GM19193 (cell line): Measurements from ENCODE around the gene NLRP12.

Source experiments
- POLR2A ChIP-seq: IDR thresholded peaks from 4 replicates; pipeline ENCODE4 v1.6.1; 2011; ENCODE audit not compliant: insufficient read depth, insufficient read length; ENCODE audit errors: extremely low read depth

NLRP12 gene

DNA sequence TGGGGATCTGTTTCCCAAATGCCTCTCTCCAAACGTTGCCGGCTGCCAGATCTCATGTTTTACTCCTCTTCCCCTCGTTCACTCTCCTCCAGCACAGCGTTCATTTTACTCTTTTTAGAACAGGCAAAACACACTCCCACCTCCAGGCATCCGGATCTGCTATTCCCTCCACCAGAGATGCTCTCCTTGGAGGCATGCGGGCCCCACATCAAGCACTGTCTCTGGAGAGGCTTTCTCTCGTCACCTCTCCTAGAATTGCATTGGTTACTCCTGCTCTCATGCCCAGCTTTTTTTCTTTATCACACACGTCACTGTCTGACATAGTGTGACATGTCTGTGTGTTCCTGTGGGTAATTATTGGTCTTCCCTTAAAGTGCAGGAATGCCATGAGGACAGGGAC, 23.4 kb upstream of the NLRP12 start:
- TF ChIP-seq POLR2A = no peak

DNA sequence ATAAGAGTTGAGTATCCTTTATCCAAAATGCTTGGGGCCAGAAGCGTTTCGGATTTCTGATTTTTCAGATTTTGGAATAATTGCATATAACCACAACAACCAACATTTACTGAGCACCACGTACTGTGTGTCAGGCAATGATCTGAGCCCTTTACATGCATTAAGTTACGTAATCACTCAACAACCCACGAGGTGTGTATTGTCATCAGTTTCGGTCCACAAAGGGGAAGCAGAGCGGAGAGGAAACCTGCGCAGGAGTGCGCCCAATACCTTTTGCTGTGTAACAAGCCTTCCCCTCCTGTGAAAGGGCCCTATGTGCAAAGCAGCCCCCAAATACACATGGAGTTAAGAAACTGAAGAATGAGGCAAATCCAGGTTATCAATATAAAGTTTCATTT, 20.7 kb upstream of the NLRP12 start:
- TF ChIP-seq POLR2A = no peak

DNA sequence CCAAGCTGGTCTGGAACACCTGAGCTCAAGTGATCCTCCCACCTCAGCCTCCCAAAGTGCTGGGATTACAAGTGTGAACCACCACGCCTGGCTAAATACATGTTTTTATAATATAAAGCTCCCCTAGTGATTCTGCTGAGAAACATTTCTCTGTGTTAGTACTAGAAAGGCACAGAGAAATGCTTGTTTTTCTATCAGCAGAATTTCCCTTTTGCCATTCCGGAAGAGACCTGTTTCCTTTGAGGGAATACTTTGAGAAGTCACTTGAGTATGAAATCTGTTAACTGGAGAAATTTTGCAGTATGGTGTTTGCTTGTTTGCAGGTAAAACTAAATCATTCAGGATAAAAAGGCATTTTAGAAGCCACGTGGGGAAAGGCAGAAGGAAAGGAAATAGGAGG, 4.4 kb upstream of the NLRP12 start:
- no peak for TF ChIP-seq POLR2A

DNA sequence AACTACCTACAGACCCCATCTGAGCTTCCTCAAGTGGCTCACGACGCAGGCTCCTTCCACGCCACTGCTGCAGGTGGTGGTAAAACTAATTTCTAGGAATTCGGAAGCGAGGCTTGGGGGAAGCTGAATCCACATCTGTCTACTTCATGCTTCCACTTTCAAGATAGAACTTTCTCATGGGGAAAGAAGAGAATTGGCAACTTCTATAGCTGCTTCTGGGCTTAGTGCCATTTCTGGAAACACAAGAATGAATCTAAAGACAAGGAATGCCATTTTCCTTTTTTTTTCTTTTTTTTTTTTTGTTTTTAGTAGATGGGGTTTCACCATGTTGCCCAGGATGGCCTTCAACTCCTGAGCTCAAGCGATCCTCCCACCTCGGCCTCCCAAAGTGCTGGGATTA, 2.8 kb upstream of the NLRP12 start:
- no peak for TF ChIP-seq POLR2A

DNA sequence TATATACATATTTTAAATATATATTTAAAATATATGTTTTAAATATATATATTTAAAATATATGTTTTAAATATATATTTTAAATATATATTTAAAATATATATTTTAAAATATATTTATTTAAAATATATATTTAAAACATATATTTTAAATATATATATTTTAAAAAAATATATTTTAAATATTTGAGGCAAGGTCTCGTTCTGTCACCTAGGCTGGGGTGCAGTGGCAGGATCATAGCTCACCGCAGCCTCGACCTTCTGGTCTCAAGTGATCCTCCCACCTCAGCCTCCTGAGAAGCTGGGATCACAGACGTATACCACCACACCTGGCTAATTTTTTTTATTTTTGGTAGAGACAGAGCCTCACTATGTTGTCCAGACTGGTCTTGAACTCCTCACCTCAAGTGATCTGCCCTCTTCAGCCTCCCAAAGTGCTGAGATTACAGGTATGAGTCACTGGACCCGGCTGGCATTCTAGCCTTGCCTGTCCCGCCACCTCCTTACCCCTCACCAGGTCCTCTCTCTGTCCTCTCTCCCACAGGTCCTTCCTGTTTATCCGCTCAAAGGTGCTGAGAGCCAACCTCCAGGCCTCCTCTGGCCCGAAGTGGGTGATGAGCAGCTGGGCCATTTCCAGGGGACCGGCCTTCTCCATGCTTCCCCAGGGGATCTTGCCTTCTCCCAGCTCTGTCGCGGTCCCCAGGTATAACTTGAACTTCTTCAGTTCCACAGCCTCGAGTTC, 564 bp downstream of the NLRP12 start:
- TF ChIP-seq POLR2A = no peak

DNA sequence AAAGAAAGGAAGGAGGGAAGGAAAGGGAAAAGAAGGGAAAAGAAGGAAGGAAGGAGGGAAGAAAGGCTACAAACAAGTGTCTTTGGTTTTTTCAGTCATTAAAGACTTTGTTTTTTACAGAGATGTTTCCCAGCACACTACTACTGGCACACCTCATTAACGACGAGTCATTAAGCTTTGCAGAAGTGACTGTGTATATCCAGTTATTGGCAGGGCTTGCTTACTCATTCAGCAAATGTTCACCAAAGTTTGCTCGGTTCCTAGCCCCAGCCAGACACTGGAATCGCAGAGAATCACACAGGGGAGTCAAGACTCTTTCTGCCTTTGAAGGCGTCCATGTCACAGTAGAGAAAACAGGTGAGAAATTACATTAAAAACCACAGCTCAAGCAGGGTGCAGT, 4.3 kb downstream of the NLRP12 start:
- TF ChIP-seq POLR2A = no peak

DNA sequence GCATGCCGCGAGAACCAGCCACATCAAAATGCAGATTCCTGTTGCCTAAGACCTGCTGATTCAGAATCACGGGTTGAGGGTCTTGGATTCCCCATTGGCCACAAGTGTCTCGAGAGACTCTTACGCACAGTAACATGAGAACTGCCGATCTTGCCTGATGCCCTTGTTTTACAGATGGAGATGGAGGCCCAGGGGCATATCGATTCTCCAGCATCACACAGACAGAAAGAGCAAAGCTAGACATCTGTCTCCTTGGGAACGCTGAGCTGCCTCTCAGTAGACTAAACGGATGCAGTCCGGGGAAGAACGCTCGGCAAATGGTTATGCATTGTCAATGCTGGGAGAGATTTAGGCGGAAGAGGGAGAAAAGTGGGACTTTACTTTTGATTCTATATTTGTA, 5.4 kb downstream of the NLRP12 start:
- no peak for TF ChIP-seq POLR2A

DNA sequence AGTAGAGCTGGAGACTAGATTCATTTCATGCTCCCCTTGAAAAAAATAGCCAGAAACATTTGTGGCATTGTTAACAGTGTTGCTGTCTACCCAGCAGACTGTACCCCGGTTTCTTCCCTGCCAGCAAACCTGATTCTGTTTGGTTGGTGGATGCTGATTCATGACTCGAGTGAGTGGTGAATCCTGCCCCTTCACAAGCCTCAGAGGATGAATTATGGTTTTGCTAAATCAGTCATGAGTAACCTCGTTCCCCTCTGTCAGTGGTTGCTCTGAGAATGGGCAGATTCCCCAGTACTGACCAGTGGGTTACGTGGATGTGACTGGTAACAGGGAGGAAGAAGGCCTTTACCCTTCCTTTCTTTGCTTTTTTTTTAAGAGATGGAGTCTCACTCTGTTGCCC, 10.1 kb downstream of the NLRP12 start:
- TF ChIP-seq POLR2A = no peak

DNA sequence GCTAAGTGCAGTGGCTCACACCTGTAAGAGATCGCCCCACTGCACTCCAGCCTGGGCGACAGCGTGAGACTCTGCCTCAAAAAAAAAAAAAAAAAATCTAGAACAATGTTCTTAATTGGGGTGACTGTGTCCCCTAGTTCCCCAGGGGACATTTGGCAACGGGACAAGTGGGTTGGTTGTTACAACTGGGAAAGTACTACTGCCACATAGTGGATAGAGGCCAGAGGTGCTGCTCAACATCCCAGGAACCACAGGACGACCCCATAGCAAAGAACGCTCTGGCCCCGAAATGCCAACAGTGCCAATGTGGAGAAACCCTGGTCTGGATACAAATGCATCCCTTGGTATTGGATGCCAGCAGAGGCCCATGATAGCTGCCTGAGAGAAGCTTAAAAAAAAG, 11.8 kb downstream of the NLRP12 start:
- TF ChIP-seq POLR2A = no peak

DNA sequence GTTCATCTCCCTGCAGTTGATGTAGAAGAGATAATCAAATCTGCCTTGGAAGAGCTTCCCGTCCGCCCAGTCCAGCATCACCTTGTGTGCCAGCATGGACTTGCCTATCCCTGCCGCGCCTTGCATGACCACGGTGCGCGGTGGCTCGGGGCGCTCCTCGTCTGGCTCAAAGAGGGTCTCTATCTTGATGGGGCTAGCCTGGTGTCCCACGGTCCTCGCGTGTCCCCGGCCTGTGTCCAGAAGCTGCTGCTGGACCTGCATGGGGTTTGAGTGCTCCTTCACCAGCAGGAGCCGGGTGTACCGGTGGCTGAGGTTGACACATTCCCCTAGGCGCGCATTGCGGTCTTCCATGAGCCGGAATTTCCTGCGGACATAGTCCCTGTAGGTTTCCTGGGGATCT, 13.2 kb downstream of the NLRP12 start:
- TF ChIP-seq POLR2A = no peak

DNA sequence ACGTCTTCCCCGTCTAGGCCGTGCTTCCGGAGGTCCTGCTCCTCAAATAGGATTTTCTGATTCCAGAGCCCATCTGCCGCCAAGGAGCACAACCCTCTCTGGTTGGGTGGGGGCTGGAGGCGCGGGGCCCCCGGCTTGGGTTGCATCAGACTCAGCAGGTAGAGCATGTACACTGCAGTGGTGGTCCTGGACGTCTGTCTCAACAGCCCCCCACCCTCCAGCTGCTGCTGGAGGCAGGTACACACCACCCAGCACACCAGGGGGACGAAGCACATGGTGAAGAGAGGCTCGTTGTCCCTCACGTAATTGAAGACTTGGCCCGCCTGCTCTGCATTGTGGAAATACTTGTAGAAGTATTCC, 13.9 kb downstream of the NLRP12 start:
- TF ChIP-seq POLR2A = no peak

DNA sequence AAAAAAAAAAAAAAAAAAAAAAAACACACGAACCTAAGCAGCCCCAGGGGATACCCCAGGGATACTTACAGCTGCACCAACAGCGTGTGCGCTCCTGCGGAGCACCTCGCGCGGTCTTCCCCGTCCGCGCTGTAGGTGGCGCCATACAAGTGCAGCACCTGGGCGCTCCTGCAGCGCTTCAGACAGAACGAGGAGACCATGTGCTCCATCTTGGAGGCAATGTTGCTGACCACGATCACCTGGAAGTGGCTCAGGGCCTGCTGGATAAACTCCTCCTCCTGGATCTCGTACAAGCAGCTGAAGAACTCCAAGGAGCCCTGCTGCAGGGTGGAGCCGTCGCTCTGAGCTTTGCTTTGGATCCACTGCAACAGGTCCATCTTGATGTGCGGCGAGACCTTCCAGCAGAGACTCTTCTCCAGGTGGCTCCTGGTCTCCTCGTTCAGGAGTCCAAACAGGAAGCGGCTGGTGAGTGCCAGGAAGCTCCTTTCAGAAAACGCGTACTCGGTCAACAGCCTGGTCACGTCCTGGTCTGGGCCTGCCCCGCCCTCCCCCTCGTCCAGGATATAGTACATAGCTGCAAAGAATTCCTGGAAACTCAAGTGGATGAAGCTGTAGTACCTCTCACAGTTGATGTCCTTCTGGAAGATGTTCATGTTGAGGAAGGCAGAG, 14.5 kb downstream of the NLRP12 start:
- no peak for TF ChIP-seq POLR2A

DNA sequence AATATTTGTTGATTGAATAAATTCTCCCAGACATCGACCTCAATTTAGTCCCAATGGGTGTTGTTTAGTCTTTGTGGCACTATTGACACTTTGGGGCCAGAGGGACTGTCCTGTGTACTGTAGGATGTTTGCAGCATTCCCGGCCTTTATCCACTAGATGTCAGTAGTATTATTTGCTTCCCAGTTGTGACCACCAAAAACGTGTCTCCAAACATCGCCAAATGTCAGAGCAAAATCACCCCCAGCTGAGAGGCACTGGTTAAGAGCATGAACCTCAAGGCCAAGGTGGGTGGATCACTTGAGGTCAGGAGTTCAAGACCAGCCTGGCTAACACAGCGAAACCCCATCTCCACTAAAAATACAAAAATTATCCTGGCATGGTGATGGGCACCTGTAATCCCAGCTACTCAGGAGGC, 15.4 kb downstream of the NLRP12 start:
- no peak for TF ChIP-seq POLR2A

DNA sequence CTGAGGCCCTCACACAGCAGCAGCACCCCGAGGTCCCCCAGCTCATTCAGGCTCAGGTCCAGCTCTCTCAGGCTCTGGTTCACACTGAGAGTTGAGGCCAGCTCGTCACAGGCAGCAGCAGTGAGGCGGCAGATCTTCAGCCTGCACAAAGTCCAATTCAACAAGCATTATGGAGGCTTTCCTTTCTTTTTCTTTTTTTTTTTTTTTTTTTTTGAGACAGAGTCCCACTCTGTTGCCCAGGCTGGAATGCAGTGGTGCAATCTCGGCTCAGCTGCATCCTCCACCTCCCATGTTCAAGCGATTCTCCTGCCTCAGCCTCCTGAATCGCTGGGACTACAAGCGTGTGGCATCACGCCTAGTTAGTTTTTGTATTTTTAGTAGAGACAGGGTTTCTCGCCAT, 22.9 kb downstream of the NLRP12 start:
- no peak for TF ChIP-seq POLR2A

DNA sequence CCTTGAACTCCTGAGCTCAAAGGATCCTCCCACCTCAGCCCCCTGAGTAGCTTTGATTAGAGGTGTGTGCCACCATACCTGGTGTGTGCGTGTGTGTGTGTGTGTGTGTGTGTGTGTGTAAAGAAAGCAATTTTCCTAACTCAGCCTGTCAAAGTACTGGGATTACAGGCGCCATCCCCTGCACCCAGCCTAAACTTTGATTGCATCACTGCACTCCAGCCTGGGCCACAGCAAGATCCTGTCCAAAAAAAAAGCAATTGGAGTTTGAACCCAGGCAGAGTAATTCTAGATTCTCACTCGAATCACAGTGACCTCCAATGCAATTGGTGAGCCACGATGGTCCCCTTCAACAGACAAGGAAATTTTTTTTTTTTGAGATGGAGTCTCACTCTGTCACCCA, 29.1 kb downstream of the NLRP12 start:
- TF ChIP-seq POLR2A = no peak

DNA sequence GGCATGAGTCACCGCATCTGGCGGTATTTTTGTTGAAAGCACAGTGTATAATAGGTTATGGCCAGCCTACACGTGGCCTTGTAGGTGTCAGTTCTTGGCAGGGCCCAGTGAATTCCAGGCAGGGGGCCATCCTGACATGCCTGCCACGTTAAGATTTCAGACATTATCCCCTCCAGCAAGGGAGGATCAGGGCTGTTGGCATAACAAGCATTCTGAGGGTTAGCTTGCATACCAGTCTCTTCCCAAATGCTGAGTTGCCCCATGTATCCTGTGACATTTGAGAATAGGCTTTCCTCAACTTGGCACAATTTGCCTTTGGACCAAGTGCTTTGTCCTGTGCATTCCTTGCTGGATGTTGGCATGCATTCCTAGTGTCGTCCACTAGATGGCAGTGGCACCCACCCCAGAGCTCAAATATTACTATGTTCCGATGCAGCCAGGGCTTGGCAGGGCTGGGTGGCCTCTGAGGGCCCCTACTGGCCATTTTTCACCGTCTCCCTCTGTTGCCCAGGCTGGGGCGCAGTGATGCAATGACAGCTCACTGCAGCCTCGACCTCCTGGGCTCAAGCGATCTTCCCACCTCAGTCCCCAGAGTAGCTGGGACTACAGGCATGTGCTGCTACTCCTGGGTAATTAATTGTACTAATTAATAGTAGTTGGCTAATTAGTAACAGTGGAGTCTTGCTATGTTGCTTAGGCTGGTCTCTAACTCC, 31.2 kb downstream of the NLRP12 start:
- no peak for TF ChIP-seq POLR2A

DNA sequence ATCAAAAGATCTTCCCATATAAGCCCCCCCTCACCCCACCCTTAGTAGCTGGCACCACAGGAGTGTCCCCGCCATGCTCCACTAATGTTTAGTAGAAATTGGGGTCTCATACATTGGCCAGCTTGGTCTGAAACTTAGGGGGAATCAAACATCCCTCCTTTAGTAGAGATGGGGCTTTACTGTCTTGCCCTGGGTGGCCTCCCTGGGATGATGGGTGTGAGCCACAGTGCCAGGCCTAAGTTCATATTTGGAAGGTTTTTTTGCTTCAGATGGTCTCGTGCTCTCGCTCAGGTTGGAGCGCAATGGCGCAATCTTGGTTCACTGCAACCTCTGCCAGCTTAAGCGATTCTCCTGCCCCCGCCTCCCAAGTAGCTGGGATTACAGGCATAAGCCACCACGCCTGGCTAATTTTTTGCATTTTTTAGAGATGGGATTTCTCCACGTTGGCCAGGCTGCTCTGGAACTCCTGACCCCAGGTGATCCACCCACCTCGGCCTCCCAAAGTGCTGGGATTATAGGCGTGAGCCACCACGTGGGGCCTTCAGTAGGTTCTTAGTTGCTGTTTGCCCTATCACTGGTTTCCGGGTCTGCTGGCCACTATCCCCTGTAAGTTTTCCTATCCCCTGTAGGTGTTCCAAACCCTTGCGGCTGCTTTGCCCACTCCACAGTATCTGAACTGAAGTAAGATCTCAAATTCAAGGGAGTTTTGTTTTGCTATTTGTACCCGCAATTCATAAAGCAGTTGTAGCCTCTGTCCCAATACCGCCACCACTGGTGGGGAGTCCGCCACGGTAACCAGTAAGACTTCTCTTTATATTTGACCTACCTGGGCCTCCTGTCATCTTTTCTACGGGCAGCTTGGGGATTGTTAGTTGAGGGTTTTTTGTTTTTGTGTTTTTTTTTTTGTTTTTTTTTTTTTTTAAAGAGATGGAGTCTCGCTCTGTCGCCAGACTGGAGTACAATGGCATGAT, 34.1 kb downstream of the NLRP12 start:
- TF ChIP-seq POLR2A = no peak
